LNCAP (cell line): ENCODE data around the gene POLR3E.

Experiments used
- TF ChIP-seq, protein P1 (sequence below): fragments of 450-650 bp; IDR thresholded peaks from 2 replicates; pipeline ENCODE4 v1.5.1; 2017; ENCODE audit warnings: mild to moderate bottlenecking

Gene POLR3E

DNA sequence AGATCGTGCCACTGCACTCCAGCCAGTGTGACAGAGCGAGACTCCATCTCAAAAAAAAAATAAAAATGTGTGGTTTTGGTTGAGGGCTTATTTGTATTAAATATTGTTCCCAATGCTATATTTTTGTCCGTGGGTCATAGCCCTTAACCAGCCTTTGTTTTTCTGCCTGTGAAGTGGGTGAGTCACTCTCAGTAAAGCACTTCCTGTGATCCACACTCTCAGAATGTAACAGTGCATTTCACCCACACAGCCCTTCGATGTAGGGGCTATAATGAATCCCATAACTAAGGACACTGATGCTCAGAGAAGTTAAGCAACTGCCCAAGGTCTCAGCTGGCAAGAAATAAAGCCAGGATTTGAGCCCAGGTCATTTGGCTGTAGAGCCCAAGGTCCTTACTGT, 34.7 kb upstream of the POLR3E start:
- TF ChIP-seq, protein P1, sequence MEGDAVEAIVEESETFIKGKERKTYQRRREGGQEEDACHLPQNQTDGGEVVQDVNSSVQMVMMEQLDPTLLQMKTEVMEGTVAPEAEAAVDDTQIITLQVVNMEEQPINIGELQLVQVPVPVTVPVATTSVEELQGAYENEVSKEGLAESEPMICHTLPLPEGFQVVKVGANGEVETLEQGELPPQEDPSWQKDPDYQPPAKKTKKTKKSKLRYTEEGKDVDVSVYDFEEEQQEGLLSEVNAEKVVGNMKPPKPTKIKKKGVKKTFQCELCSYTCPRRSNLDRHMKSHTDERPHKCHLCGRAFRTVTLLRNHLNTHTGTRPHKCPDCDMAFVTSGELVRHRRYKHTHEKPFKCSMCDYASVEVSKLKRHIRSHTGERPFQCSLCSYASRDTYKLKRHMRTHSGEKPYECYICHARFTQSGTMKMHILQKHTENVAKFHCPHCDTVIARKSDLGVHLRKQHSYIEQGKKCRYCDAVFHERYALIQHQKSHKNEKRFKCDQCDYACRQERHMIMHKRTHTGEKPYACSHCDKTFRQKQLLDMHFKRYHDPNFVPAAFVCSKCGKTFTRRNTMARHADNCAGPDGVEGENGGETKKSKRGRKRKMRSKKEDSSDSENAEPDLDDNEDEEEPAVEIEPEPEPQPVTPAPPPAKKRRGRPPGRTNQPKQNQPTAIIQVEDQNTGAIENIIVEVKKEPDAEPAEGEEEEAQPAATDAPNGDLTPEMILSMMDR: no peak

DNA sequence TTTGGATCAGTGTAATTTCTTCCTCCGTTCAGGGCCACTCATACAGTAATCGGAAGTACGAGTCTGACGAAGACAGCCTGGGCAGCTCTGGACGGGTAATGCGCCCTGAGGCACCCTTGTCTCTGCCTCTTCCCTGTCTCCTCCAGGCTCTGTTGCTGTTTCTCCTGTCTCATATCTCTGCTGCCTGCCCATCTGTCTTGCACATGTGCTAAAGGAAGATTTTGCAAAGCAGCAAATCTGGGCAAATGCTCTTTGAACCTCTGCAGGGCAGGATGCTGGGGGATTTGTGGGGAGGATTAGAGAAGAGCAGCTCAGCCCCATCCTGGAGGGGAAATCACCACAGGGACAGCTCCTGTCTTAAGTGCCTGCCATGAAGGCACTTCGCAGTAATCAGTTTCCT, 32.4 kb upstream of the POLR3E start:
- TF ChIP-seq, protein P1: no peak

DNA sequence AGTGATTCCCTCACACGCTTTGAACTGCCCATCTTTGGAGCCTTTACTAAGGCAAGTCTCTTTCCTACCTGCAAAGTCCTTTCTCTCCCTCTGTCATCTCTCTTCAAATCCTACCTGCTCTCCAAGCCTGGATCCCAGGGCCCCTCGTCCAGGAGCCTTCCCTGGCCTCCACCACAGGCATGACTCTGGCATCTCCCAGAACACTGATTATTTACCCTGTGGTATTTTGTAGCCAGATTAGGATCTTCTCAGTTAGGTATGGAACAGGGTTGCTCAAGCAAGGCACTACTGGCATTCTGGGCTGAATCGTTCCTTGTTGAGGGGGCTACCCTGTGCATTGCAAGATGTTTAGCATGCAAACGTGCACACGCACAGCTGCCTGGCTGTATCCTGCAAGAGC, 31.9 kb upstream of the POLR3E start:
- TF ChIP-seq, protein P1: no peak

DNA sequence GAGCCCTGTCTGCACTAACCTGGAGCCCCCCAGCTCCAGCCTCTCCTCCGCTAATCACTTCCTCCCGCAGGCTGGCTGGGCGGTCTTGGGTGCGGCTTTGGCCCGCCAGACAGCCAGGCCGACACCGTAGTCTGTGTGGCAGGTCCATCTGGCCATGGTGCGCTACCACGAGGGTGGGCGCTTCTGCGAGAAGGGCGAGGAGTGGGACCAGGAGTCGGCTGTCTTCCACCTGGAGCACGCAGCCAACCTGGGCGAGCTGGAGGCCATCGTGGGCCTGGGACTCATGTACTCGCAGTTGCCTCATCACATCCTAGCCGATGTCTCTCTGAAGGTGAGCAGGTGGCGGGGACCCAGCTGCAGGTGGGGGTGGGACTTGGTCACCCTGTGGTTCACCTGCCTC, 30.7 kb upstream of the POLR3E start:
- TF ChIP-seq, protein P1: no peak

DNA sequence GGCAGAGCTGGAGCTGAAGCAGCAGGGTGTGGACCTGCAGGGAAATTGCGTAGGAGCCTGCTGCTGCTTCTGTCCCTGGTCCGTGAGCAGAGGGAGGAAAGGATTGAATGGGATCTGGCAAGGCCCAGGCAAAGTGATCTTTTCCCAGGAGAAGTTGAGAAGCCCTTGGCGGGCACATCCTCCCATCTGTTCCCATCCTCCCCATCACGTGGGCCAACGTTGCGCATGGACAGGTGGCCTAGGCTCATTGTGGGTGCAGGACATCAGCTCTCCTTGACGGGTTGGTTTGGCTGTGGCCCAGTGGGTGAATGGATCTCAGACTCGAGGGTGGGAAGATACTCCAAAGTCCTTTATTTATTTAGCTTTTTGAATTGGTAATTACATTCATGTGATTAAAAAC, 29.4 kb upstream of the POLR3E start:
- TF ChIP-seq, protein P1: no peak

DNA sequence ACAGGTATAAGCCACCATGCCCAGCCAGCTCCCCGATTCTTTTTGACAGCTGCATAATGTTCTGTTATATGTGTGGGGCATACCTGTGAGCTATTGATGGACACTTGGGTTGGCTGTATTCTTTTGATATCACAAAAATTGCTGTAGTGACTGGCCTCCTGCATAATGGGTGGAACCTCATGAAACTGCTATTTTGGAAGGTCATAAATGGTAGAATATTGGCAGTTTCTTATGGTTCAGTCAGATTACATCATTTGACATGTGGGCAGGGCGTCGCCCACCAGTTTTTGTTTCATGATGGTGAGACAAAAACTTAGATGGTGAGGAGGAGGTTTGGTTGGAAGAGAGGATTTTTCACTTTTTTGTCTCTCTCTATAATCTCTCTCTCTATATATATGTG, 26.7 kb upstream of the POLR3E start:
- TF ChIP-seq, protein P1: no peak

DNA sequence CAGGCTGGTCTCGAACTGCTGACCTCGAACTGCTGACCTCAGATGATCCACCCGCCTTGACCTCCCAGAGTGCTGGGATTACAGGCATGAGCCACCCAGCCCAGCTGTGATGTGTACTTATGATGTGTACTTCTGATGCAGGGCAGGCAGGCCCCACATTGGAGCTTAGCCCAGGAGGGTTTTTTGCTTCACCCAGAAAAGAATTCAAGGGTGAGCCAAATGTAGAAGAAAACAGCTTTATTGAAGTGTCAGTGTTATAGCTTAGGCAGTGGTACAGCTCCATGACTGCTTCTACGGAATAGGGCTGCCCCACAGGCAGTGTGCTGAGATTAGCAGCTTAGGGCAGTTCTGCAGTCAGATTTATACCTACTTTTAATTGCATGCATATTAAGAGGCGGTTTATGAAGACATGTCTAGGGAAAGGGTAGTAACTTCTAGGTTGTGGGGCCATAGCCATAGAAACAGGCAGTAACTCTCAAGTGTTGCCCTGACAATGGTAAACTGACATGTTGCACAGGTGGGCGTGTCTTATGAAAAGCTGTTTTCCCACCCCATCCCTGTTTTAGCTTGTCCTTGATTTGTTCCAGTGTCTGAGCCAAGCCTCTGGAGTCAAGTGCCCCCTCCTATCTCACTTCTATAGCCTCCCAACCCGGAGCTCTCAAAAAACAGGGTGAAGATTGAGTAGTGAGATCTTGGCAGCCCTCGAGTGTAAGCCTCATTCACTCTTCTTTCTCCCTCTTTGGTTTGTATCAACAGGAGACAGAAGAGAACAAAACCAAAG, 24.1 kb upstream of the POLR3E start:
- TF ChIP-seq, protein P1: no peak

DNA sequence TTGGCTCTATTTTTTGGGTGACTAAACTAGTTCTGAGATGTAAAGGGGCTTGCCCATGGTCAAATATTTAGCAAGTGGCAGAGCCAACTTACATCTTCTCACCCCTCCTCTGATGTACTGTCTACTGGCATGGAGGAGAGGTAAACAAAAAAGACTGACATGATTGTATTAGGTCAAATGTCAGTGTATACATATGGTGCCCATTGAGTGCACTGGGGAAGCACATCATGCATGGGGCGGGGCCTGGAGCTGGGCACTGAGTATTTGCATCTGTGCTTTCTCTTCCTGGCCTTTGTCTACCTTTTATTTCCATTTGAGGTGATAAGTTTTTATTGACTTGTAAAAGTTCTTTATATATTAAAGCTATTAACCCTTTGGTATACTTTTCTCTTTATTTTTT, 22.3 kb upstream of the POLR3E start:
- TF ChIP-seq, protein P1: no peak
